ENCODE results near the gene ABCG4. TPM values are rescaled to one million over a fixed set of nuclear protein-coding genes. Genes with fewer than 3 reads are reported as not detected.

ABCG4 gene
- polyA plus RNA-seq, 1 donor from 2014 or later = 1.5 TPM

DNA sequence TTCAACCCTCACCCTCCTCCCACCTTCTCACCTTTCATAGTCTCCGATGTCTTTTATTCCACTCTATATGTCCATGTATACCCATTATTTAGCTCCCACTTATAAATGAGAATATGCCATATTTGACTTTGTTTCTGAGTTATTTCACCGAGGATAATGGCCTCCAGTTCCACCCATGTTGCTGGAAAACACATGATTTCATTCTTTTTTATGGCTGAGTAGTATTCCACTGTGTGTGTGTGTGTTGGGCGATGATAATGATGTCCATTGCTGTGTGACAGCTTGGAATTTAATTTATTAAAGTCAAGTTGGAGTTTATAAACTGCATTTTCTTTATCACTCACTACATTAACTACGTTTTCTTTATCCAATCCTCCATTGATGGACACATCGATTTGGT is 30.6 kb upstream of the ABCG4 start:
- Histone ChIP-seq H3K36me3 (ENCODE audit: insufficient read depth, low read length) (no peaks in the 10 kb centered on the region), H3K4me2 (ENCODE audit: low read length) (no peak overlapping the region), H3K79me2 (replicated peaks; ENCODE audit: insufficient read depth, low read length) (peaks cover 15% of the 10 kb centered on the region), H4K20me1 (ENCODE audit: insufficient read depth) (no peaks in the 10 kb centered on the region), H3K27ac (ENCODE audit: low read length) (no peak overlapping the region), H3K27me3 (ENCODE audit: insufficient read depth, low read depth, low read length) (no peaks in the 10 kb centered on the region), H3K9me3 (ENCODE audit: low read length) (no peaks in the 10 kb centered on the region), H3F3A (ENCODE audit: insufficient read depth, low read length, poor library complexity, severe bottlenecking) (no peaks in the 10 kb centered on the region), H3K9ac (ENCODE audit: low read length) (no peak overlapping the region), H3K9me2 (ENCODE audit: insufficient read depth, low read length) (no peaks in the 10 kb centered on the region), H2AFZ (ENCODE audit: low read depth, low read length) (no peak overlapping the region), H3K4me3 (ENCODE audit: low read length) (no peak overlapping the region)
- TF ChIP-seq MXI1 (conservative IDR thresholded peaks at IDR 0.05; ENCODE audit: poor library complexity, severe bottlenecking) = no peak
- no peak for TF ChIP-seq SMC3 (conservative IDR thresholded peaks at IDR 0.05; ENCODE audit: poor library complexity)
- no peak for TF ChIP-seq REST (IDR thresholded peaks at IDR 0.05; ENCODE audit: borderline replicate concordance)
- no peak for TF ChIP-seq POLR2AphosphoS5 (IDR thresholded peaks at IDR 0.05)
- TF ChIP-seq RAD21 (conservative IDR thresholded peaks at IDR 0.05) = no peak
- TF ChIP-seq CTCF (IDR thresholded peaks at IDR 0.05; ENCODE audit: poor library complexity, severe bottlenecking) = no peak
- no peak for TF ChIP-seq EP300 (conservative IDR thresholded peaks at IDR 0.05; ENCODE audit: poor library complexity, severe bottlenecking)
- no peak for TF ChIP-seq EZH2 (IDR thresholded peaks at IDR 0.05; ENCODE audit: borderline replicate concordance, insufficient read depth, low read length, poor library complexity, severe bottlenecking)
- no peak for TF ChIP-seq TAF1 (IDR thresholded peaks at IDR 0.05; ENCODE audit: low read depth)

DNA sequence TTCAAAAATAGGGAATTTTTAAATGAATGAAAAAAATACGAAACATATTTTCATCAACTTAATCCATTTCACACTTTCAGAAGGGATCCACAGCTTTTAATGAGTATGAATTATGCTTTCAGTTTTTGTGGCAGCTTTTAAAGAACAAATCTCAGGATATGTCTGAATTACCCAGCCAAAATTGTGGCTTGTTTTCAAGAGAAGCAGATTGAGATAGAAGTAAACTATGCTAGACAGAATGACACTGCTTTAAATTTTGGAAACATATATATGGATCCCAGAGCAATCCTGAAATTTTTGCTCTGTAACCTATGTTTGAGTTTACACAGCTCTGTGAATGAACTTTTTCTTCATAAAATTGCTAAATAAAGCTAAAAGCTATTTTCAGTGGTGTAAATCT is 29.9 kb upstream of the ABCG4 start:
- Histone ChIP-seq H3K9me3 (ENCODE audit: low read length) (no peaks in the 10 kb centered on the region), H3K36me3 (ENCODE audit: insufficient read depth, low read length) (no peaks in the 10 kb centered on the region), H3K79me2 (replicated peaks; ENCODE audit: insufficient read depth, low read length) (peaks cover 17% of the 10 kb centered on the region), H3F3A (ENCODE audit: insufficient read depth, low read length, poor library complexity, severe bottlenecking) (no peaks in the 10 kb centered on the region), H3K27me3 (ENCODE audit: insufficient read depth, low read depth, low read length) (no peaks in the 10 kb centered on the region), H4K20me1 (ENCODE audit: insufficient read depth) (no peaks in the 10 kb centered on the region), H3K4me3 (ENCODE audit: low read length) (no peak overlapping the region), H3K4me2 (ENCODE audit: low read length) (no peak overlapping the region), H3K27ac (ENCODE audit: low read length) (no peak overlapping the region), H3K9ac (ENCODE audit: low read length) (no peak overlapping the region), H2AFZ (ENCODE audit: low read depth, low read length) (no peak overlapping the region), H3K9me2 (ENCODE audit: insufficient read depth, low read length) (no peaks in the 10 kb centered on the region)
- no peak for TF ChIP-seq EZH2 (IDR thresholded peaks at IDR 0.05; ENCODE audit: borderline replicate concordance, insufficient read depth, low read length, poor library complexity, severe bottlenecking)
- TF ChIP-seq SMC3 (conservative IDR thresholded peaks at IDR 0.05; ENCODE audit: poor library complexity) = no peak
- no peak for TF ChIP-seq REST (IDR thresholded peaks at IDR 0.05; ENCODE audit: borderline replicate concordance)
- TF ChIP-seq POLR2AphosphoS5 (IDR thresholded peaks at IDR 0.05) = no peak

Measured in neural cell (in vitro differentiated cells).